Breast epithelium (tissue), 3 donors: Measurements from ENCODE around the gene FEN1.

Experiments used
- CTCF ChIP-seq, 3 donors: fragments of 450-650 bp; IDR thresholded peaks; one replicate each; pipeline ENCODE4 v1.5.1; 2016 to 2017; ENCODE audit warnings: antibody characterized with exemption in 3 of 3, mild to moderate bottlenecking in 3 of 3, moderate library complexity in 3 of 3
- POLR2A ChIP-seq: fragments of 450-650 bp; IDR thresholded peaks from one replicate; pipeline ENCODE4 v1.6.1; 2016; ENCODE audit warnings: antibody characterized with exemption, mild to moderate bottlenecking, moderate library complexity
- POLR2AphosphoS5 ChIP-seq, 3 donors: sonication (generic); formaldehyde crosslinking; IDR thresholded peaks; one replicate each; pipeline ENCODE4 v1.6.1; 2017; ENCODE audit warnings: antibody characterized with exemption in 3 of 3

GRCh38 chr11:61841636-61842527 lies 49.2 kb downstream of the FEN1 start:
- no peak for TF ChIP-seq CTCF (IDR thresholded peaks at IDR 0.05)
- no peak for TF ChIP-seq POLR2AphosphoS5 (IDR thresholded peaks at IDR 0.05)
- no peak for TF ChIP-seq POLR2A
